Common myeloid progenitor, CD34-positive (primary cell): Measurements from ENCODE around the gene SNX20.

Source experiments
- CTCF ChIA-PET: fragments of 350-600 bp; sonication (Branson Sonifier 250); formaldehyde crosslinking; loops from one replicate; lab custom pipeline; 2021; ENCODE audit warnings: antibody characterized with exemption; lab: Charles Lee
- POLR2A ChIA-PET: fragments of 350-600 bp; sonication (Branson Sonifier 250); formaldehyde crosslinking; loops from one replicate; lab custom pipeline; 2021; ENCODE audit warnings: antibody characterized with exemption; lab: Charles Lee
- DNase-seq, 3 donors: peaks; one replicate each; pipeline versions ENCODE4 v3.0.0 to v3.0.0-alpha.2; 2013
- H3K27ac ChIP-seq, 2 experiments: 1 replicate in 1 of 2; 2 replicates in 1 of 2; pipeline ENCODE4 v1.7.0; 2013; ENCODE audit warnings: inconsistent platforms in 2 of 2, low read length in 2 of 2, mild to moderate bottlenecking in 2 of 2, low read depth in 1 of 2, moderate library complexity in 1 of 2; ENCODE audit not compliant: severe bottlenecking in 2 of 2, insufficient read depth in 1 of 2, poor library complexity in 1 of 2
- H3K27me3 ChIP-seq, 5 experiments: replicated peaks in 2 of 5; 1 replicate in 3 of 5; 2 replicates in 2 of 5; pipeline versions ENCODE4 v1.6.1 to v1.7.0; 2013; ENCODE audit warnings: low read length in 4 of 5, mild to moderate bottlenecking in 2 of 5, moderate library complexity in 2 of 5, inconsistent platforms in 1 of 5; ENCODE audit not compliant: insufficient read depth in 5 of 5, control insufficient read depth in 4 of 5
- H3K36me3 ChIP-seq, 4 experiments: 1 replicate in 2 of 4; 2 replicates in 2 of 4; pipeline versions ENCODE4 v1.6.1 to v1.7.0; 2013; ENCODE audit warnings: low read length in 3 of 4, control low read depth in 1 of 4, mild to moderate bottlenecking in 1 of 4; ENCODE audit not compliant: control insufficient read depth in 4 of 4, insufficient read depth in 4 of 4
- H3K4me1 ChIP-seq, 4 experiments: 1 replicate in 3 of 4; 2 replicates in 1 of 4; pipeline versions ENCODE4 v1.6.1 to v1.7.1; 2013; ENCODE audit warnings: low read length in 3 of 4, mild to moderate bottlenecking in 3 of 4, control low read depth in 1 of 4, inconsistent platforms in 1 of 4, moderate library complexity in 1 of 4; ENCODE audit not compliant: control insufficient read depth in 4 of 4, insufficient read depth in 4 of 4; ENCODE audit errors: control extremely low read depth in 1 of 4
- H3K4me3 ChIP-seq, 7 experiments: 1 replicate in 4 of 7; 2 replicates in 3 of 7; pipeline versions ENCODE4 v1.5.1 to v1.7.0; 2013; ENCODE audit warnings: mild to moderate bottlenecking in 7 of 7, low read length in 6 of 7, moderate library complexity in 6 of 7, inconsistent platforms in 2 of 7, low read depth in 2 of 7, control low read depth in 1 of 7; ENCODE audit not compliant: insufficient read depth in 4 of 7, control insufficient read depth in 1 of 7; ENCODE audit errors: extremely low read depth in 1 of 7
- H3K9me3 ChIP-seq, 5 experiments: 1 replicate in 4 of 5; 2 replicates in 1 of 5; pipeline versions ENCODE4 v1.6.1 to v1.7.1; 2013; ENCODE audit warnings: low read length in 4 of 5, mild to moderate bottlenecking in 2 of 5, inconsistent platforms in 1 of 5, low read depth in 1 of 5, moderate library complexity in 1 of 5; ENCODE audit not compliant: control insufficient read depth in 4 of 5, insufficient read depth in 2 of 5; ENCODE audit errors: control extremely low read depth in 1 of 5
- WGBS: methylation state at CpG from one replicate; pipeline ENCODE4 v1.1.5; 2013; ENCODE audit not compliant: insufficient coverage; 5-methylcytosine and 5-hydroxymethylcytosine counted together

SNX20 gene

DNA sequence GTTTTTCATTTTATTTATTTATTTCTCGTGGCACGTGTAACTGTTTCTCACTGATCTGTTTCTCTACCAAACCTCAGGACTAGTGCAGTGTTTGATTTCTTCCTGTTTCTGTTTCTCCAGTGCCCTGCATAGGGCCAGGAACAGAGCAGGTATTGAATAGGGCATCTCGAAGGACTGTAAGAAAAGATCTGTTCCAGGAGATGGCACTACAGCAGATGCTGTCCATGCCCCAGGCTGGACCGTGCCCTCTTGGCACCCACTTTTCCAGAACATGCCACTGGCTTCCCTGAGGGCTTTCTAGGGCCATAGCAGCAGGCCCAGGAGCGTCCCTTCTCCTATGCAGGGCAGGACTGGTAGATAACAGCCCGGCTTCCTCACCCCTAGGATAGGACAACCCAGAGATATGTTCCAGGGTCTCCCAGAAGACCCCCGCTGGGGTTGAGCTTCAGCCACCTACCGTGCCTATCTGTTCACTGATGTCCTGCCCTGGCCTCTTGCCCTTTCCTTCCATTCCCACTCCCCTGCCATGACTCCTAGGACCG, 4.4 kb downstream of the SNX20 start:
- Histone ChIP-seq H3K9me3 (peaks cover 0 to 31% (median 19%) of the 10 kb centered on the region in 5 experiments), H3K4me1 (peaks cover 9 to 37% (median 34%) of the 10 kb centered on the region in 4 experiments), H3K36me3 (peaks cover 35 to 77% (median 63%) of the 10 kb centered on the region in 4 experiments), H3K27ac (no peak overlapping the region), H3K27me3 (no peaks in the 10 kb centered on the region), H3K4me3 (no peak overlapping the region)
- ChIA-PET POLR2A (interaction anchor here (1.2 to 1.3 kb wide), 2 partner anchors 9 to 65 kb away, joined by 3 to 4 read pairs; partner anchors contain the start of gene CYLD), CTCF (interaction anchor here (0.7 to 7.6 kb wide), 8 partner anchors 10 to 133 kb away, joined by 3 to 132 read pairs (median 6); no protein-coding TSS in a partner anchor)
- no peak for DNase-seq
- WGBS, result 91% methylated on average over 9 of the region's 9 CpGs

GRCh38 chr16:50675686-50676610, 5.2 kb downstream of the SNX20 start:
- Histone ChIP-seq H3K36me3 (peaks cover 40 to 85% (median 68%) of the 10 kb centered on the region in 4 experiments), H3K9me3 (peaks cover 0 to 33% (median 22%) of the 10 kb centered on the region in 5 experiments), H3K4me1 (peaks cover 9 to 29% (median 27%) of the 10 kb centered on the region in 4 experiments), H3K27me3 (no peaks in the 10 kb centered on the region), H3K27ac (no peak overlapping the region), H3K4me3 (no peak overlapping the region)
- WGBS, result 97% methylated on average over 23 of the region's 23 CpGs
- ChIA-PET POLR2A (interaction anchor here (1.2 kb wide), 1 partner anchor 8 kb away, joined by 4 read pairs; no protein-coding TSS in a partner anchor), CTCF (interaction anchor here (0.8 to 15.9 kb wide), 8 partner anchors 9 to 70 kb away, joined by 3 to 224 read pairs (median 7); no protein-coding TSS in a partner anchor)
- DNase-seq, result no peak

DNA sequence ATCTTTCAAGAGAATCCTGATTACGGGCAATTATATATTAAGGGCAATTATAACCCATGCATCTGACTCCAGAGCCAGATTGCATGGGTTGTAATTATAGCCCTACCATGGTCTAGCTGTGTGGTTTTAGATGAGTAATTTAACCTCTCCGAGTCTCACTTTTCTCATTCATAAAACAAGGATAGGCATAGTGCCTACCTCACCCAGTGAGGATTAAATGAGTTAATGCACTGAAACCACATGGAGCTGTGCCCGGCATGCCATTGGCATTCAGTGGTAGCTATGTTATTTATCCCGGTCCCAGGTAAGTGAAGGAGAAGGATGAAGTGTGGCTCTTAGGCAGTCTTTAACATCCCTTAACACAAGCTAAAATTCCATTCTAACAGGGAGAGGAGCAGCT, 6.3 kb downstream of the SNX20 start:
- Histone ChIP-seq H3K4me3 (no peak overlapping the region), H3K27me3 (no peaks in the 10 kb centered on the region), H3K27ac (no peak overlapping the region), H3K9me3 (peaks cover 0 to 33% (median 22%) of the 10 kb centered on the region in 5 experiments), H3K36me3 (peaks cover 40 to 96% (median 76%) of the 10 kb centered on the region in 4 experiments), H3K4me1 (peaks cover 5 to 23% (median 21%) of the 10 kb centered on the region in 4 experiments)
- ChIA-PET POLR2A (no interaction called here), CTCF (interaction anchor here (0.8 to 15.9 kb wide), 6 partner anchors 8 to 132 kb away, joined by 3 to 224 read pairs (median 40); no protein-coding TSS in a partner anchor)
- WGBS, result no CpG with 5 or more reads among the region's 4 CpGs
- no peak for DNase-seq

GRCh38 chr16:50673496-50674275, 7.4 kb downstream of the SNX20 start:
- POLR2A ChIA-PET, result interaction anchor here (0.6 kb wide), 1 partner anchor 80 kb away, joined by 4 read pairs; no protein-coding TSS in a partner anchor
- H3K4me3 ChIP-seq, result no peak overlapping the region
- H3K27ac ChIP-seq, result no peak overlapping the region
- H3K4me1 ChIP-seq, result peaks cover 4 to 23% (median 20%) of the 10 kb centered on the region in 4 experiments
- H3K36me3 ChIP-seq, result peaks cover 40 to 95% (median 74%) of the 10 kb centered on the region in 4 experiments
- peaks cover 0 to 33% (median 22%) of the 10 kb centered on the region in 5 experiments for H3K9me3 ChIP-seq
- CTCF ChIA-PET, result interaction anchor here (0.6 to 15.9 kb wide), 5 partner anchors 10 to 607 kb away, joined by 3 to 224 read pairs (median 6); no protein-coding TSS in a partner anchor
- WGBS, result 97% methylated on average over 62 of the region's 70 CpGs
- no peaks in the 10 kb centered on the region for H3K27me3 ChIP-seq
- DNase-seq, result no peak

- CTCF ChIA-PET, result interaction anchor here (0.9 to 15.9 kb wide), 19 partner anchors 9 to 134 kb away, joined by 3 to 224 read pairs (median 5); partner anchors contain the start of gene SNX20
- H3K36me3 ChIP-seq, result peaks cover 31 to 79% (median 59%) of the 10 kb centered on the region in 4 experiments
- H3K27me3 ChIP-seq, result no peaks in the 10 kb centered on the region
- peak; percentile 66 to 80 (median 74) for DNase-seq
- H3K27ac ChIP-seq, result no peak overlapping the region
- 92% methylated on average over 2 of the region's 2 CpGs for WGBS
- peaks cover 0 to 33% (median 22%) of the 10 kb centered on the region in 5 experiments for H3K9me3 ChIP-seq
- POLR2A ChIA-PET, result interaction anchor here (1.4 kb wide), 1 partner anchor 70 kb away, joined by 3 read pairs; the partner anchor contains the start of gene CYLD
- H3K4me3 ChIP-seq, result no peak overlapping the region
- peaks cover 8 to 36% (median 34%) of the 10 kb centered on the region in 4 experiments for H3K4me1 ChIP-seq
Observed at GRCh38 chr16:50671644-50672260, 9.4 kb downstream of the SNX20 start.

GRCh38 chr16:50670476-50670875, 10.6 kb downstream of the SNX20 start:
- Histone ChIP-seq H3K36me3 (peaks cover 29 to 66% (median 48%) of the 10 kb centered on the region in 4 experiments), H3K9me3 (peaks cover 0 to 30% (median 22%) of the 10 kb centered on the region in 5 experiments), H3K27ac (no peak overlapping the region), H3K27me3 (no peaks in the 10 kb centered on the region), H3K4me3 (no peak overlapping the region), H3K4me1 (peaks cover 8 to 45% (median 40%) of the 10 kb centered on the region in 4 experiments)
- ChIA-PET CTCF (interaction anchor here (1.1 to 15.9 kb wide), 14 partner anchors 8 to 135 kb away, joined by 3 to 224 read pairs (median 6); partner anchors contain the start of gene SNX20), POLR2A (no interaction called here)
- DNase-seq, result no peak
- 98% methylated on average over 6 of the region's 6 CpGs for WGBS
